GM21528 (cell line): Measurements from ENCODE around the gene PABPC1L.

Experiments
- ATAC-seq: cut with Tn5 transposase; IDR thresholded peaks from one replicate; pipeline ENCODE4 v1.9.1; 2021; ENCODE audit warnings: mild to moderate bottlenecking, moderate library complexity; ENCODE audit not compliant: unreplicated experiment, low FRiP score

Gene PABPC1L

DNA sequence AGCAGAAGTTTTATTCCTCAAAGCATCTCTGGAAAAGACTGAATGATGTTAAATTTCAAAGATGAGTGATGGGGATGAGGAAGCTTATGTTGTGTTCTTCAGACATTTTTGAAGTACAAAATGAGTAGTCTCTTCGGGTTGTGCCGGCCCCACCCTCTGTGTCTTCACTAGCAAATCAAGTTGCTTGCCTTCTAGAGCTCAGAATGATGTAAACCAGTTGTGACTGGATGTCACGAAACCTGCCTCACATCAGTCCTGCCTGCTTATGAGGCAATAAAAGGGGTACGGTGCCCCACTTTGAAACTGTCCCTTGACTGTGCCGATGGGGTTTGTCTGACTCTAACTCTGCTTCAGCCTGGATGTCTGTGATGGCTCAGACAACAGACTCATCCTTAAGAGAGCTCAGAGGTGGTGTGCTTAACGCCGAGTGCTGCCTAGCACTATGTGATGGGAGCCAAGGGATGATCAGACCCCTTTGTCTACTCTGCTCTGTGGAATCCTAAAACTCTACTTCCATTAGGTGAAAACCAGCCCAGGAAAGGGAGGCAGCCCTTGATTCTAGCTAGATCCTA is 31.3 kb downstream of the PABPC1L start:
- ATAC-seq = no peak

DNA sequence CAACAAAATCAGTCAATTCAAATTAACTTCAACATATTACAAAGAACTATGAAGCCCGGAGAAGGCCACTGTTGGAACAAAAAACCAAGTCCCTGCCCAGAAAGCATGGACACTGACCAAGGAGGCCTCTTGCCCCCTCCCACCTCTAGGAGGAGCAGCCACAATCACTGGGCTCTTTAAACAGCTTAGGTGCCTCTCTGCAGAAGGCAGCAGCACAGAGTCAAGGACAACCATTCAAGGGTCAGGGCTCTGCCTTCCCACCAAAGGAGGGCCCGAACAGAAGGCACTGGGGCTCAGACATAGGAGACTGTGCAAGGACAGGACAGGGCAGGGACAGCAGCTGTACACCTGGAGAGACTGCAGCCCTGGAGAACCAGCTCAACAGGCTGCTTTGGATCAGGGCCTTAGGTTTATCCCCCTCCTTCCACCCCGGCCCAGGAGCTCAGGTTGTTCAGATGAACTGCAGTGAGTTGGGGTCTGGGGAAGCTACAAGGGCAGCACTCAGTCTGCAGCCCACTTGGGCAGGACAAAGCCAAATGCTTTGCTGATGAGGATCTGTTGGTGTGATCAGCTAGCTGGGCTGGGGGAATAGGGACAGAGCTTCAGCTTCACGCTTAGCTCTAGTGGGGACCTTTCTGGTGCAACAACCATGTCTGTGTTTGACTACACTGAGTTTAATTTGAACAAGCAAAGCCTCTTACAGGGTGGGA is 32.6 kb downstream of the PABPC1L start:
- ATAC-seq = no peak

DNA sequence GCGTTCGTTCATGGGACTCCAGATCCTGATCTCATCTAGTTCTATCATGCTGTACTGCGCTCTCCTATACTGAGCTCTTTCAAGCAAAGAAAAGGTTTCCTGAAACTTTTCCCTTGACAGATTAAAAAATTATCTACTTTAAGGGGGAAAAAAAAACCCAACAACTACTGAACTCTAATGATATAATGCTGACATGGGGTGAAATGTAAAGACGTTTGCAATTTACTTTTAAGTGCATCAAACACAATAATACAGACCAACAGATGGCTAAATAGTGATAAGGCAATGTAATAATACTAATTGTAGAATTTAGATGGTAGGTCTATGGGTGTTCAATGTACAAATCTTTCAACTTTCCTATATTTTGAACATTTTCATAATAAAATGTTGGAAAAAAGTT is 34.0 kb downstream of the PABPC1L start:
- no peak for ATAC-seq

DNA sequence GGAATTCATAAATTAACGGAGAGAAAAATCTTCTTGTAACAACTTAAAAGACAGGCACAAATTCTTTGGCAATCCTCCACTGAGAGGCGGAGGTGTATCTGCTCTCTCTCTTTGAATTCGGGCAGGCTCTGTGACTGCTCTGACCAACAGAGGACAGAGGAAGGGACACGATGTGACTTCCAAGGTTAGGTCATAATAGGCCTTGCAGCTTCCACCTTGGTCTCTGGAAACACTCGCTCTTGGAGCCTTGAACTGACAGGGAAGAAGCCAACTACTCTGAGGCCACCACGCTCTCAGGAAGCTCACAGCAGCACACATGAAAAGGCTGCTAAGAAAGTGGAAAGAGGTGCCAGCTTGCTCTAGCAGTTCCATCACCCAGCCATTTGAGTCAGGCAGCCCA is 35.4 kb downstream of the PABPC1L start:
- ATAC-seq = no peak

DNA sequence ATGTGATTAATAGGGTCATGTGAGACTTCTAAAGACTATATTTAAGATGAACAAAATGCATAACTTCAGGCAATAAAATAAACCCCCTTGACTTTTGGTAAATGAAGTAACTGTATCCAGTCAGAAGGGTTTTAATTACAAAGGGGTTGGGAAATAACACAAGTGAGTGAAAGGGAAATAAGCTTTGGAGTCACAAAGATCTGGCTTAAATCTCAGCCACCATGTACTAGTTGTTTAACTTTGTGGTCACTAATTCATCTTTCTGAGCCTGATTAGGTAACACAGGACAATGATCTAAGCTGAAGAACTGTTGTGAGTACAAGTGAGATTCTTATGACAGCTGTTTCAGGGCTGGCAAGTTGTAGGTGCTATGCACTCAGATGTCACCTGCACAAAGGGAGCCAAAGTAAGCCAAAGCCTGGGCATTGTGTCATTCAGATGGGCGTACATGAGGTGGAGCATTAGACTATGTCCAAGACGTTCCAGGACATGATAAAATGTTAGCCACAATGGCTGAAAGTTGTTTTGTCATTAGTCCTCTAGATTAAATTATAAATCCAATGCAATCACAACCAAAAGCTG is 36.5 kb downstream of the PABPC1L start:
- no peak for ATAC-seq

DNA sequence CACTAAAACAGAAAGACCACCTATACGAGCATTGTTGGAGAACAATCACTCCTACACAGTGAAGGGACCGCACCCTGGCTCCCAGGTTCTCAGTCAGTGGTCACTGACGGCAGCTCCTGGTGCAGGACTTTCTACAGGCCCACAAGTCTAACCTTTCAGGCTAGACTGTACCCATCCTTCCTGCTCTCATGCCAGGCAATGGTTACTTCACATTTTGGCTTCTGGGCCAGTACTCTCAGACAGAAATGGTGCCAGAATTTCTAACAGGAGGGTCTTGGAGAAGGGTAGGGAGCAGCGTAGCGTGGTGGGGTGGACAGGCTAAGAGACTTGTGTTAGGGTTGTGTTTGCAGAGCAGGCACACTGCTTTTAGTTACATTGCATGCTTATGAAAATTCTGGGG is 38.2 kb downstream of the PABPC1L start:
- no peak for ATAC-seq

DNA sequence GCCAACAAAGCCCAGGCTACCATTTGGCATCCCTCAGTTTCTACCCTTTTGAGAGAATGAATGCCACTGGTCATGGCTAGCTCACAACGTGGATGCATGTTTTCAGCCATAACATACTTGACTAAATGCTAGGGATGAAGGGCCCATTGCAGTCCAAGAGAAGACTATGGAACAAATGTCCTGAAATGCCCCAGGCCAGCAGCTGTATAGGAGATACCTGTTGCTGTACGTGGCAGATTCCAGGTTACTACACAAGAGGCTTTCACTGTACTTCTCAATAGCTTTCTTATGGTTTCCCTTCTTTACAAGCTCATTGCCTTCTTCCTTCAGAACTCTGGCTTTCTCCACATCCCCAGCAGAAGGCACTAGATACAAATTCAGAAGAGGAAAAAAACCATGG is 38.7 kb downstream of the PABPC1L start:
- no peak for ATAC-seq

DNA sequence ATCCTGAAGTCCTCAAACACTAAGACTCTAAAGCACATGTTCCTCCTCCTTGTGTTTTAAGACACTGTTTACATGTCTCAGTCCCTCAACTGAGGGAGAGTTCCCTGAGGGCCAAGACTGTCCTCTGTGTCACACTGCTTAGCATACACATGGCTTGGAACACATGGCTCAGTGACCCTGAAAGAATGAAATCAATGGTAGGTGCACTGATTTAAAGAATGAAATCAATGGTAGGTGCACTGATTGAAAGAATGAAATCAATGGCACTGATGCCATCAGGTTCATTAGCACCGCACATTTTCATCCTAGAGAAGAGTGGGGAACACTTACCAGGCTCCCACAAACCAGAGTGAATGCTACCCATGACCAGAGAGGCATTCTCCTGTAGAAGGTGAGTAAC is 40.5 kb downstream of the PABPC1L start:
- no peak for ATAC-seq

DNA sequence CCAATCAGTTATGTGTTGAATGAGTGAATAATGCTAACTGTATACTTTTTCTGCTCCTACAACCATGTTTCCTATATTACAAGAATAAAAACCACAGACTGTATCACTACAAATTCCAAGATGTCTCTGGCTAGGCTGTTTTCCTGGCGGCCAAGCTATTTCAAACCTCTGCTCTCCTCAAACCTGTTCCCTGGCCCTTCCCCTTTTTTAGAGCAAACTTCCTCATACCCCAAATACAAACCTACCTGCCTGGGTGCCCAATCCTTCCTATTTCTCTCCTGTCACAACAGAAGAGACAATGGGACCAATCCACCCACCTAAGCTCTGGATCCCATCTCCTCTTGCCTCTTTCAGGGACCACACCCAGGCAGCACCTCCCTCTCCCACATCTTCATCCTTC is 42.9 kb downstream of the PABPC1L start:
- ATAC-seq = no peak

DNA sequence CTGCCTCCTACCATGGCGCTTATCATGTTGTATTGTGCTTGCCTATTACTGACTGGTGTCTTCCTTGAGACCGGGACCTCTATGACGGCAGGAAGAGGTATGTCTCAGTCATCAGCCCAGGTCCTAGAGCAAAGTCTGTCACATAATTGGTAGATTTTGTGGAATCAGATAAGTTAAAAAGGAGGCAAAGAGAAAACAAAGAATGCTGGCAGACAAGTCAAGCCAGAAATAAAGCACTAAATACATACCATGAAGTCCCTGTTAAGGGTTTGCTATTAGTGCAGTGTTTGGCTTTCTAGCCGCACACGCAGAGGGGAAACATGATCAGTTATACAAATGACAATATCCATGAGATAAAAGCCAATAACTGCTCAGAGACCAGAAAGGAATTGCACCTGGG is 44.4 kb downstream of the PABPC1L start:
- ATAC-seq = no peak

DNA sequence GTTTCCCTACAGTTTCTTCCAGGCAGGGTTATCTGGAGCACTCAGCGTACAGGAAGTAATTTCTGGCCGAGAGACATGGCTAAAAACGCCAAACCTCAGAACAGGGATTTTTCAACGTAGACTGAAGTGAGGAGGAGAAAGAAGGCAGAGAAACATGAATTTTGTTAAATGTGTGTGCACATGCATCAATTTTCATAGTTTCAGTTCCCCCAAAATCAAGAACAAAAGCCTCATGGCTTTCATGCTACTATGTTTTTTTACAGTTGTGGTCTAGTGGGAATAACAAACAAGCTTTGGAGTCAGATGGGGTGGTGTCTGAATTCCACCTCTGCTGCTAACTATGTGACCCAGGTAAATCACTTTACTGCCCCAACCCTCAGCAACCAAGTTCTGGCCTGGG is 45.4 kb downstream of the PABPC1L start:
- ATAC-seq = no peak

DNA sequence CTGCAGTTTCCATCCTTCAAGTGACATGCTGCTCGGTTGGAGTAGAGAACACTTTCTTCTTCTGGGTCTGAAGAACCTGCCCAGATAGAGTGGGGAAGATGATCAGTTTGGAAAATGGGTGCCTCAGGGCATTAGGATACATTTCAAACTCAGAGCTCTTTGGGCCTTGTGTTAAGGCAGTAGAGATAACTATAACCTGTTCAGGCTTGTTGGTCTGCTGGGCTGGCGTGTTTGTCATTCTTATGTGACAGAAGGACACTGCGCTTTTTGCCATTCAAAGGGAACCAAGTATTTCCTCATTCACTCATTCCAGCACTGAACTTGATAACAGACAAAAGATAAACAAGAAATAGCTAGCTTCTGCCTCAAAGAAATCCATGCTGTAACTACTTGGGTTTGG is 46.5 kb downstream of the PABPC1L start:
- ATAC-seq = no peak

DNA sequence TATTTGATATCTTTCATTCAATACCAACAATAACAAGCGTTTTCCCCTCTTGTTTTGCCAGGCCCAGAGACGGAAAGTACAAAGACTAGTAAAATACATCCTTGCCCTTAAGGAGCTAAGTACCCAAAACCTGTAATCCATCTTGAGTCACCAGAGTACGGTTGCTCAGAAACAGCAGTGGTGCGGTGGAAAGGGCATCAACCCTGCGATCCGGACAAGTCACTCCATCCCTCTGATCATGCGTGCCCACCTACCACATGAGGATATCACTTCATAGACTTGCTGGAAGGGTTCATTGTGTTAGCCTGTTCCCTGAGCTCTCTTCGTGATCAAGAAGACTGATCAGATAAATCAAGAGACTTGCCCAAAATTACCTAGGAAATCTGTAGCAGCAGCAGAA is 48.4 kb downstream of the PABPC1L start:
- no peak for ATAC-seq

DNA sequence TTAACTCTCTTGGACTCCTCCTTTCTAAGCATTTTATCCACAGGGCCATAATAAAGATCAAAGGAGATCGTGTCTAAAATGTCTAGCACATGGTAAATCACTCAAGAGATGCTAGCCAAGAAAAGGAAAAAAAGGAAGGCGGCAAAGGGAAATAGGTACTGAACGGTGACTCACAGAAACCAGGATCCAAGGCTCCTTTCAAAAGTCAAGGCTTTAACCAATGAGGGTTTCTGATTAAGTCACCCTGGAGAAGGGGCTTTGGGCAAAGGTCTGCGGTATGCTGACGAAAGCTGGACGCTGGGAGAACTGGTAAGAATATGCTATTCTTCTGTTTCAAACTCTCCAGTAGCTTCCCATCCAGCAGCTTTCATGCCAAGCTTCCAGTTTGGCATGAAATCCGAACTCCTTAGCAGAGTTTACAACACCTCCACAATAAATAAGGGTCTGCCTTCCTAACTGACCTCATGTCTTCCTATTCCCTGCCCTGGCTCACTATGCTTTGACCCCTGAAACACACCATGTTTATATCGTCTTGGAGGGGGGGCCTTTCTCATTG is 49.3 kb downstream of the PABPC1L start:
- ATAC-seq = no peak

DNA sequence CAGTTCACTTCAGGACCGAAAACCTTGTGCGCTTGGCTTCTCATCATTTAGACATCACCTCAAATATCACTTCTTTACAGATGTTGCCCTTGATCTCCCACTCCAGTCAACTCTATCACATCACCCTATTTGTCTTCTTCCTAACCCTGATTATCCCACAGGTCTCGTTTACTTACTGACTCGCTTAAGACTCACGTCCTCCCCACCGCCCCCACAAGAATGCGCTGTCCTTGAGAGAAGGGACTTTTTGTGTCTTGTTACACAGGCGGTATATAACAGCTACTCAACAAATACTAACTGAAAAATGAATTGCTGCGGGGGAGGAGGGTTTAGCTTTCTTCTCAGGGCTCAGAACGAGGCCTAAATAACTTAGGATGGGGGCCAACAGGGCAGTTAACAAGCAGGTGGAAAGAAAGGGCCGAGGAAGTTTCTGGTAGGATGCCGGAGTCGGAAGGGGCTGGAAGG is 49.8 kb downstream of the PABPC1L start:
- no peak for ATAC-seq

DNA sequence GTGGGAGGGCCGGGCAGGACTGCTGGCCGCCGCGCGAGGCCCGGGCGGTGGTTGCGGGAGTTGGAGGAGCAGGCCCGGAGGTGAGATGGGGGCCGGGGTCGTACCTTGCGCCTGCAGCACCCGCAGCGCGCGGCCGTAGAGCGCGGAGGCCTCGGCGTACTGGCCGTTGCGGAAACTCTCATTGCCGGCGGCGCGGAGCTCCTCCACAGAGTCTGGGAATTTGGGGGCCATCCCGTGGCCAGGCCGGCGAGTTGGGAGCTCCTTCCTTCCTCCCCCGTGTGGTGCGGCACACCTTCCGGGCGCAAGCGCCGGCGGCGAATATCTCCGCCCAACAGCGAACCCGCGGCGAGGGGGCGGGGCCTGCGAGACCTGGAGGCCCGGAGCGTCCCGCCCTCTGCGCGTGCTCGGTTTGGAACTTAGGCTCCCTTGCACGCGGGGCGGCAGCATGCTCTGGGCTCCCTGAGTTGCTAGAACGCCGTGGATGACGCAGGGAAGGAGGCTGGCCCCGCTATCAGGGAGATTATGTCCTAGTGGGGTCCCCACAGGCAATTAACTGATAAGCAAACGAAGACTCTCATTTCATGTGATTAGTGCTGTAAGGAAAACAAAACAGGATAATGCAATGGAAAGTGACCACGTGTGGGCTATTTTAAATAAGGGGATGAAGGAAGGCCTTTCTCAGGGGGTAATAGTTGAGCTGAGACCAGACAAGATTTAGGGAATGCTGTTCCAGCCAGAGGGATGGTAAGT is 50.4 kb downstream of the PABPC1L start, which contains the start of gene TOMM34:
Gene TOMM34 (minus strand): TSS at position 295 of the 750 bp plus-strand sequence. CDS start 64 bp downstream, at position 231.
- peak; percentile 79 for ATAC-seq

DNA sequence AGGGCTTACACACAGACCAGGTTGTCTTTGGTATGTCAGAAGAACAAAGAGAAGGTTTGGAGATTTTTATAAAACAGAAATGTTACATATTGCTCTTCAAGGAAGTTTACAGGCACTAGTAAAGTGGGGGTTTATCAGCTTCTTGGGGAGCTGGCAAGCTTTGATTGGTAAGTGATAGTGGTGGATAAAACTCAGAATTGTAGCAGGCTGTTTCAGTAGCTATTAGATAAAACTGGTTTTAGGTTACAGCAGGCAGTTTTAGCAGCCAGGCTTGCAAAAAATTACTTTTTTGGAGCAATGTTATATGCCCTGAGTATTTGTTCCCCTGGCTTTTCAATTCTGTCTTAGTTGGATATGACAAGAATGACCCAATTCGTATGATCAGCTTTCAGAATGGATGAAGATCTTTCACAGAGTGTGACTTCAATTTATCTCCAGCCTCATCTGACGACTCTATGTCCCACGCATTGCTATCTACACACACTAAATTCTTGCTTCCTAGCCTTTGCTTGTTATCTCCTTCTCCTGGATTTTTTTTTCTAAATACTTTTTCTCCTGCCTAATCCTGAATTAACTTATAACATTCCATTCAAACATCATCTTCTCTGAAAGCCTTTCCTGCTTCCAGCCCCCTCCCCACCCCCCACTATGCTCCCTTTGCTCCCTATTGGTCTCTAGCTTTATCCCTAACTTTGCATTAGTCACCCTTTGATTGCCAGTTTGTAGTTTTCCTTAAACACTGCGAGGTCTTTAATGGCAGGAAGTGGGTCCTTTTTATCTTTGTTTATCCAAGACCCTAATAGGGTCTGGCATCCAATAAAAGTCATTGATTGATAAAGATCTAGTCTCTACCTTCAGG is 51.4 kb downstream of the PABPC1L start:
- no peak for ATAC-seq

DNA sequence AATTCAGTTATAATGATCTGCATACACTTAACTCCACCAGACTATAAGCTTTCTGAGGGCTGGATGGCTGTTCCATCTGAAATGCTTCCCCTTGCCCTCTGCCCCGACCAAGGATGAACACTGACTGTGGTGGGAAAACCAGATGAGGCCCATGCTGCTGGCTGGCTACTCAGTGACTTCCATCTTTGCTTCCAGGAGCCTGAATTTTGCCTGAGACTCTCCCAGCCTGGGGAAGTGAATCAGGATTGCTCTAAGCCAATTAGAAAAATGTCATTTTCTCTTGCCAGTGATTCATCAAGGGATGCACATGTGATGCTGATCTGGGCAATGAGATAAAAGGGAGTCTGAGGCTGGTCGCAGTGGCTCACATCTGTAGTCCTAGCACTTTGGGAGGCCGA is 52.0 kb downstream of the PABPC1L start:
- ATAC-seq = no peak

DNA sequence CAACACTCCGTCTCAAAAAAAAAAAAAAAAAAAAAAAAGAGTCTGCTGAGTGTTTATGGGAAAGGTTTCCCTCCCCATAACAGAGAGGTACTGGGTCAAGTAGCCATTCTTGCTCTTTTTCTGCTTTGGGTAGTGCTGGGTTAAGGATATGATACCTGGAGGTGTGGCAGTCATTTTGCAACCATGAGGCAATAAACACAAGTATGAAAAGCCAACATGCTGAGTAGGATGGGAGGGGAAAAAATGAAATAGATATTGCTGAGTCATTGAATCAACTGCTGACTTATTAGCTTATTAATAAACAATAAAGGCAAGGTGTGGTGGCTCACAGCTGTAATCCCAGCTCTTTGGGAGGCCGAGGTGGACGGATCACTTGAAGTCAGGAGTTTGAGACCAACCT is 52.6 kb downstream of the PABPC1L start:
- ATAC-seq = no peak
